ENCODE measurements around the gene E2F8. TPM values are rescaled to one million over a fixed set of nuclear protein-coding genes. Genes with fewer than 3 reads are reported as not detected.

E2F8 gene
- polyA plus RNA-seq, 3 donors, result not detected

DNA sequence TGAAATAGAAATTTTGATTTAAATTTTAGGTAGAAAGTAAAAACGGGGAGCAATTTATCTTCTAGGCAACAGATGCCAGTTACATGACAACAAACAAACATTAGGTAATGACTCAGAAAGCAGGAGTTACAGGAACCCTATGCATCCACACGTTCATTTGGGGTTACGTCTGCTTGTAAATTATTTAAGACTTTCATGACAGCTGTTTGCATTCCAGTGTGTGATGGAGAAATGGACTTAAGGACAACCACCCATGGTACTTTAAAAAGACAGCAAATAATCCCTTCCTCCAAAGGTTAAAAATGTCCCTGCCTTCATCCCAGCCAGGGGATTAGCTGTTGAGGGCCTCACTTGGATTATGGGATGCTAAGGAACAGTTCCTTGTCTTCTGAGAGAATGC is 11.8 kb downstream of the E2F8 start:
- no peak for DNase-seq
- no peaks in the 10 kb centered on the region for H3K27me3 ChIP-seq (ENCODE audit: control insufficient read depth in 2 of 2, insufficient read depth in 2 of 2, low read length in 2 of 2)
- peaks cover 57 to 87% of the 10 kb centered on the region in 2 donors for H3K36me3 Mint-ChIP-seq
- H3K4me1 Mint-ChIP-seq, result no peaks in the 10 kb centered on the region
- no peaks in the 10 kb centered on the region for H3K27me3 Mint-ChIP-seq (ENCODE audit: low read depth in 3 of 3)
- peaks cover 55 to 96% of the 10 kb centered on the region in 2 donors for H3K36me3 ChIP-seq (replicated peaks in 1 of 2; ENCODE audit: control insufficient read depth in 1 of 2, insufficient read depth in 2 of 2, low read length in 2 of 2)
- intact Hi-C loops (cut with micrococcal nuclease), result no loop called here
- H3K9ac ChIP-seq (ENCODE audit: insufficient read depth, low read length, poor library complexity, severe bottlenecking), result no peak overlapping the region
- H3K79me2 ChIP-seq (ENCODE audit: insufficient read depth, low read length), result no peaks in the 10 kb centered on the region
- H3K4me3 Mint-ChIP-seq, result no peak overlapping the region
- H3K4me1 ChIP-seq (ENCODE audit: control insufficient read depth in 1 of 2, insufficient read depth in 2 of 2, low read length in 2 of 2), result no peaks in the 10 kb centered on the region
- no peaks in the 10 kb centered on the region for H4K20me1 ChIP-seq (ENCODE audit: insufficient read depth, low read length)
- TF ChIP-seq CTCF (IDR thresholded peaks at IDR 0.05), result no peak
- H3K27ac ChIP-seq (ENCODE audit: low read depth in 1 of 2, low read length in 2 of 2), result peak overlapping the region in 1 of 2 donors; percentile 20
- WGBS (ENCODE audit: insufficient coverage), result 100% methylated on average over 2 of the region's 3 CpGs
- H3K4me2 ChIP-seq (replicated peaks; ENCODE audit: extremely low read depth, low read length, poor library complexity, severe bottlenecking), result no peak overlapping the region
- no peak overlapping the region for H2AFZ ChIP-seq (ENCODE audit: insufficient read depth, low read depth, low read length, poor library complexity, severe bottlenecking)
- peaks cover 0 to 2% (median 0%) of the 10 kb centered on the region in 7 donors for H3K9me3 Mint-ChIP-seq
- H3K9me3 ChIP-seq (replicated peaks in 1 of 2; ENCODE audit: control insufficient read depth in 1 of 2, insufficient read depth in 1 of 2, low read length in 2 of 2), result no peaks in the 10 kb centered on the region
- no peak overlapping the region for H3K27ac Mint-ChIP-seq
- H3K4me3 ChIP-seq (replicated peaks in 1 of 3; ENCODE audit: low read depth in 2 of 3, low read length in 3 of 3), result no peak overlapping the region

- no peaks in the 10 kb centered on the region for H3K27me3 ChIP-seq (ENCODE audit: control insufficient read depth in 2 of 2, insufficient read depth in 2 of 2, low read length in 2 of 2)
- no peak overlapping the region for H3K4me3 ChIP-seq (replicated peaks in 1 of 3; ENCODE audit: low read depth in 2 of 3, low read length in 3 of 3)
- no peak for DNase-seq
- peaks cover 57 to 85% of the 10 kb centered on the region in 2 donors for H3K36me3 ChIP-seq (replicated peaks in 1 of 2; ENCODE audit: control insufficient read depth in 1 of 2, insufficient read depth in 2 of 2, low read length in 2 of 2)
- H3K9me3 ChIP-seq (replicated peaks in 1 of 2; ENCODE audit: control insufficient read depth in 1 of 2, insufficient read depth in 1 of 2, low read length in 2 of 2), result no peaks in the 10 kb centered on the region
- intact Hi-C loops (cut with micrococcal nuclease), result no loop called here
- H3K79me2 ChIP-seq (ENCODE audit: insufficient read depth, low read length), result no peaks in the 10 kb centered on the region
- H3K27ac Mint-ChIP-seq, result no peak overlapping the region
- H3K27ac ChIP-seq (ENCODE audit: low read depth in 1 of 2, low read length in 2 of 2), result no peak overlapping the region
- no peaks in the 10 kb centered on the region for H3K4me1 Mint-ChIP-seq
- WGBS (ENCODE audit: insufficient coverage), result no CpG with 5 or more reads among the region's 6 CpGs
- H3K4me2 ChIP-seq (replicated peaks; ENCODE audit: extremely low read depth, low read length, poor library complexity, severe bottlenecking), result no peak overlapping the region
- H3K9me3 Mint-ChIP-seq, result peaks cover 0 to 5% (median 1%) of the 10 kb centered on the region in 7 donors
- H3K27me3 Mint-ChIP-seq (ENCODE audit: low read depth in 3 of 3), result no peaks in the 10 kb centered on the region
- no peaks in the 10 kb centered on the region for H3K4me1 ChIP-seq (ENCODE audit: control insufficient read depth in 1 of 2, insufficient read depth in 2 of 2, low read length in 2 of 2)
- no peaks in the 10 kb centered on the region for H4K20me1 ChIP-seq (ENCODE audit: insufficient read depth, low read length)
- no peak overlapping the region for H3K4me3 Mint-ChIP-seq
- H3K9ac ChIP-seq (ENCODE audit: insufficient read depth, low read length, poor library complexity, severe bottlenecking), result no peak overlapping the region
- H3K36me3 Mint-ChIP-seq, result peaks cover 51 to 77% of the 10 kb centered on the region in 2 donors
- H2AFZ ChIP-seq (ENCODE audit: insufficient read depth, low read depth, low read length, poor library complexity, severe bottlenecking), result no peak overlapping the region
- no peak for TF ChIP-seq CTCF (IDR thresholded peaks at IDR 0.05)
These were observed 14.2 kb downstream of the E2F8 start for GRCh38 chr11:19226378-19227195.
